T-helper 1 cell treated with Interleukin-12 subunit alpha and Interleukin-12 subunit beta and Interleukin-4 antibody, amounts not matched to agents 30 ng/mL and 1 ng/mL, for 36 hours (primary cell): ENCODE data around the gene OPA1. TPM values are rescaled to one million over a fixed set of nuclear protein-coding genes. Genes with fewer than 3 reads are reported as not detected.
"Not testable (repeated sequence)": the region's sequence is repeated elsewhere in the genome, so short reads cannot be mapped to it uniquely, and the experiment has no call there.

Source experiments
- intact Hi-C: fragments of 100-400 bp; cut with micrococcal nuclease; formaldehyde crosslinking; loops from one replicate; pipeline ENCODE4 v1.15.1; 2024
- total RNA-seq: library from RNA; stranded (reverse); gene quantifications from 2 replicates; pipeline ENCODE4 v1.2.3, GENCODE V29; 2022

The OPA1 gene
- total RNA-seq, 1 donor from 2014 or later: 64.7 TPM

GRCh38 chr3:193589616-193590015 lies 3.4 kb upstream of the OPA1 start:
- intact Hi-C loops: loop anchor here (5.0 kb wide), 3 partner anchors 672 to 728 kb away; partner anchors contain the start of gene MB21D2

- intact Hi-C loops: loop anchor here (5.0 kb wide), 3 partner anchors 673 to 727 kb away; partner anchors contain the start of gene MB21D2
These were observed 2.7 kb upstream of the OPA1 start for GRCh38 chr3:193590088-193590856.

DNA sequence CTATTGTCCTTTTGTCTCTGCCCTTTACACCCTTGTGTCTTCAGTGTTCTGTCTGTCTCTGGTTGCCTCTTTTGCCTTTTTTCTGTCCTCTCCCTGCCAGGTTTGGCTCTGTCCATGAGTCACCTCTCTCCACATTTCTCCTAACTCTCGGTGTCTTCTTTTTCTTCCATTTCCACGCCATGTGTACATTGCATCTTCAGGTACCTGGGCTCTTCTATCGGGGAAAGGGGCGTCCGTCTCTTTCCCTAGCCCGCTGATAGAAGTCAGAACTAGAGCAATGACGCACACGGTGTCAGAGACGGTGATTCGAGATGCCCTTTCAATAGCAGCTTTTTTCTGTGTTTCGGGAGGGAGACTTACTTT lies 641 bp downstream of the OPA1 start:
- intact Hi-C loops: loop anchor here (1.0 to 5.0 kb wide), 9 partner anchors 13 to 1079 kb away; partner anchors contain the start of genes GP5, LSG1 and MB21D2

DNA sequence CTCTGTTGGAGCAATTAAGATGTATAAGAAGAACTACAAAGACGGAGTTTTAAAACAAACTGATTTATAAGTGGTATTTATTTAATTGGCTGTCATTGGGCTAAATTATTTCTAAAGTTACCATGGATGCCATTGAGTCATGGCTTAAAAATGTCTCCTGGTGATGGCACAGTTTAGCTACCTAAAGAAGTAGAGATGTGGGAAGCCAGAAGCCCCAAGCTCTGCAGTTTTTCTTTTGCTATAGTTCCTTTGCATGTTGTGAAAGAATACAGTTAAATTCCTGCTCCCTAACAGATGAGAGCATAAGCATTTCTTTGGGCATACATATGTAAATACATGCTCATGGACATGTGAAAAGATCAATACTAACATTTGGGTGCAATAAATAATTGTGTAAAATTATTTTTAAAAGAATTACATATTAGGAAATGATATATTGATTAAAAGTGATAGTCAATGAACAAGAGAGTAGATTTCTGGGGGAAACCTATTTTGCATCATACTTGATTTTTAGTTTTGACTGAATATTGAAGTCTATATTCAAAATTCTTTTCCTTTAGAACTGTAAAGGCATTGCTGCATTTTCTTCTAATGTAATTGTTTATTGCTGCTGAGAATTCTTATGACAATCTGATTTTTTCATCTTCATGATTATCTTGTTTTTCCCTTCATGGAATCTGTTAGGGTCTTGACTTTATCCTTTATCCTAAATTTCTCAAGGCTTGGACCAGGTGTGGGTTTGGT lies 2.1 kb downstream of the OPA1 start:
- intact Hi-C loops: loop anchor here (5.0 kb wide), 3 partner anchors 678 to 722 kb away; partner anchors contain the start of gene MB21D2

GRCh38 chr3:193595939-193596487 lies 3.0 kb downstream of the OPA1 start:
- intact Hi-C loops: no loop called here

GRCh38 chr3:193598202-193598601 lies 5.2 kb downstream of the OPA1 start:
- intact Hi-C loops: no loop called here

DNA sequence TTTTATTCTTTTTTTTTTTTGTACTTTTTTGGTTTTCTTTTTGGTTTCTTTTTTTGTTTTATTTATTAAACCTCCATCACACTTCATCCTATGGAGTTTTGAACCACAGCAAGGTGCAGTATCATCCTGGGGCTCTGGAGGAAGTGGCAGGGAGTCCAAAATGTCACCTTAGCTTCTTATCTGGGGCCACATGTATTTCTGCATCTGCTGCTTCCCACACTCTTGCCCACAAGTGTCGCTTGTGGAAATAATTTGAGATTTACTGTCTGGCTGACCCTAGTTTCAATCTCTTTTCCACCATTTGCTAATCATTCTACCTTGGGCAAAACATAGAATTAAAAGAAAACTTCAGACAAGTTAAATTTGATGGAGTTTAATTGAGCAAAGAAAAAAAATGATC lies 6.4 kb downstream of the OPA1 start:
- intact Hi-C loops: no loop called here

DNA sequence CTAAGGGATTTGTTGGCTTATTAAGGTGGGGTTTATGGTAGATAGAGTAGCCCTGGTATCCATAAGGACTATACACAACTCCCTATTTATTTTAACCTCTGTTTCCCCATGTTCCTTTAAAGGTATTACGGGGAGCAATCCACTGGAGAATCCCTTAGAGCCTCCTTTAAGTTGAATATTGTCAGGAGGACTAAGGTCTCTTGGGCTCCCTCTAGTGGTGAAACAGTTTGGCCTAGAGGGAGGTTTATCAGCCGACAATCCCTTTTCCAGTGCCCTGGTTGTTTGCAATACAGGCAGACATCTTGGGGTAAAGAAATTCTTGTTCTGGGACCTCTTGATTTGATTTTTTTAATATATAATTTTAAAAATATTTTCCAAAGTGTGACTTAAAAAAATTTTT lies 12.9 kb downstream of the OPA1 start:
- intact Hi-C loops: loop anchor here (1.0 kb wide), 2 partner anchors 13 to 709 kb away; partner anchors contain the start of gene OPA1

DNA sequence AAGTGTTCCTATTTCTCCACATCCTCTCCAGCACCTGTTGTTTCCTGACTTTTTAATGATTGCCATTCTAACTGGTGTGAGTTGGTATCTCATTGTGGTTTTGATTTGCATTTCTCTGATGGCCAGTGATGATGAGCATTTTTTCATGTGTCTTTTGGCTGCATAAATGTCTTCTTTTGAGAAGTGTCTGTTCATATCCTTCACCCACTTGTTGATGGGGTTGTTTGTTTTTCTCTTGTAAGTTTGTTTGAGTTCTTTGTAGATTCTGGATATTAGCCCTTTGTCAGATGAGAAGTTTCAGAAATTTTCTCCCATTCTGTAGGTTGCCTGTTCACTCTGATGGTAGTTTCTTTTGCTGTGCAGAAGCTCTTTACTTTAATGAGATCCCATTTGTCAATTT lies 13.9 kb downstream of the OPA1 start:
- intact Hi-C loops: loop anchor here (1.0 kb wide), 2 partner anchors 14 to 708 kb away; partner anchors contain the start of gene OPA1

DNA sequence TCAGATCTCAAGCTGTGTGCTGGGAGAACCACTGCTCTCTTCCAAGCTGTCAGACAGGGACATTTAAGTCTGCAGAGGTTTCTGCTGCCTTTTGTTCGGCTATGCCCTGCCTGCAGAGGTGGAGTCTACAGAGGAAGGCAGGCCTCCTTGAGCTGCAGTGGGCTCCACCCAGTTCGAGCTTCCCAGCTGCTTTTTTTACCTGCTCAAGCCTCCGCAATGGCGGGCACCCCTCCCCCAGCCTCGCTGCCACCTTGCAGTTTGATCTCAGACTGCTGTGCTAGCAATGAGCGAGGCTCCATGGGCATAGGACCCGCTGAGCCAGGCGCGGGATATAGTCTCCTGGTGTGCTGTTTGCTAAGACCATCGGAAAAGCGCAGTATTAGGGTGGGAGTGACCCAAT lies 17.5 kb downstream of the OPA1 start:
- intact Hi-C loops: not testable (repeated sequence)

GRCh38 chr3:193614430-193614829 lies 21.4 kb downstream of the OPA1 start:
- intact Hi-C loops: no loop called here

DNA sequence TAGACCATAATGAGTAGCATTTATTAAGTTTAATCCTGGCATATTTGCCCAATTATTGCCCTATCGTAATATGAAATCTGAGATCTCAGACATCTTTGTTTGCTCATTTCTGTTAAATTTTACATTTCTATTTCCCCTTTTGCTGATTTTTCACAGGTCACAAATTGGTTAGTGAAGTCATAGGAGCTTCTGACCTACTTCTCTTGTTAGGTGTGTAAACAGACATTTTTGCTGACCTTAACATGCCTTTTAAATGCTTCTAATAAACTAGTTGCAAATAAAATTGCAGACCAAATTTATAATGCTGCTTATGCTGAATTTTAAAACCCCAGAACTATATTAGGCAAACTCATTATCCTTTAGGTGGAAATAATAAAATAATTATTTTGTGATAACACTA lies 24.6 kb downstream of the OPA1 start:
- intact Hi-C loops: no loop called here

DNA sequence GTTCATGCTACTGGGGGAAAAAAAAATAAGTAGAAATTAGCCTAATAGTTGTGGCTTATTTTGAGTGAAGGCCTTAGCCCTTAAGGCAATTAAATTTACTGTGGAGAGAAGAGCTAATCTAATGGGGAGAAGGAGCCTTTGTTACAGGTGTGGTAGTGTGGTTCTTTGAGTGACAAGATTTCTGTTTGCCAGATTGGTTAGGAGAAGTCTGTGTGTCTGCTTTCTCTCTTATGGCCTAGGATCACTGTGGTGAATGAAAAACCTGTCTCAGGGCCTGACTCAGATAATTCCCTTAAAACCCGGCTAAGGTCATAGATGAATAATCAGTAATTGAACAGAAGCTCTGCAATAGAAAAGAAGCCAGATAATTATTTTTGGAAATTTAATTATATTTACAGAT lies 27.0 kb downstream of the OPA1 start:
- intact Hi-C loops: loop anchor here (2.0 kb wide), 1 partner anchor 27 kb away; the partner anchor contains the start of gene OPA1

DNA sequence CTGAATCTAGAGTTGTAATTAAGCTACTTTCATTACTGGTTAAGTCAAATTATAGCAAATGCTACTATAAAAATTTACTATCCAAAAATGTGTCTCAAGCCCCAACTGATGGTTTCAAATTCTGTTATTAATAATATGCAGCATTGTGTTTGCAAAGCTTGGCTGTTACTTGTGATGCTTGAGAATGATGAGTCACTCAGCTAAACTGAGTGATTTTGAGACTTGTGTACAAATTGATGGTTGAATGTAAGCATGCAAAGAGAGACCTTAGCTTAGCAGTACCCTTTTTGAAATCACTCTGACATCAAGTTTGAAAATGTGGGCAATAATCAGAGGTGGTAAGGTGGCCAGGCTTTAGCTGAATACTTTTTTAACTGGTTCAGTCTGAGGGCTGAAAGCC lies 27.6 kb downstream of the OPA1 start:
- intact Hi-C loops: loop anchor here (2.0 kb wide), 1 partner anchor 28 kb away; the partner anchor contains the start of gene OPA1

DNA sequence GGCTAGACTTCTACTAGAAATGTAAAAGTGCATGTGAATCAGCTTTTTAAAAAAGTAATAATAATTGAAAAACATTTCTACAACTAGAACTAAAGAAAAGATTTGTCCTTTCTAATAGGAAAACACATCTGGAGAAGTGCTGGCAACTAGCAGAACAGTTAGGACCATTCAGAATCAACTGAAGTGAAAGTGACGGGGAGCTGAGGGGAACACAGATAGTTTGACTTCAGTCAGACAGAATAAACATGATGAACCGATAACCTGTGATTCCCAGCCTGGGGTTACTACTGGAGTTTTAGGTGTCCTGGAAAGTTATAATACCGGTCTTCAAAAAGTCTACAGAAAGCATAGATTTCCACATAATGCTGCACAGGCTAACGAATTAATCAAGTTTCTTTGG lies 28.1 kb downstream of the OPA1 start:
- intact Hi-C loops: loop anchor here (2.0 kb wide), 1 partner anchor 28 kb away; the partner anchor contains the start of gene OPA1

GRCh38 chr3:193630005-193630404 lies 37.0 kb downstream of the OPA1 start:
- intact Hi-C loops: no loop called here

DNA sequence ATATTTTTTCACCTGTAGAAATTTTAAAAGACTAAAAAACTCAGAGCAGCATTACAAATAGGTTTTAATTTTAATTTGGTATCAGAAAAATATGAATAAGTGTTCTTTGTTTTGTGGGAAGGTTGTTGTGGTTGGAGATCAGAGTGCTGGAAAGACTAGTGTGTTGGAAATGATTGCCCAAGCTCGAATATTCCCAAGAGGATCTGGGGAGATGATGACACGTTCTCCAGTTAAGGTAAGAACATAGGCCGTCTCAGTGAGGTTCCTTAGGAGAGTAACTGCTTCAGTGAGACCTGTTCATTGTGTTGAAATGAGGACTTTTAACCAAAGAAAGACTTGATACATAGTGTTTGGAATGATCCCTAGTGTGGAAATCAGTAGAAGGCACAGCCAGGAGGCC lies 44.8 kb downstream of the OPA1 start:
- intact Hi-C loops: no loop called here

DNA sequence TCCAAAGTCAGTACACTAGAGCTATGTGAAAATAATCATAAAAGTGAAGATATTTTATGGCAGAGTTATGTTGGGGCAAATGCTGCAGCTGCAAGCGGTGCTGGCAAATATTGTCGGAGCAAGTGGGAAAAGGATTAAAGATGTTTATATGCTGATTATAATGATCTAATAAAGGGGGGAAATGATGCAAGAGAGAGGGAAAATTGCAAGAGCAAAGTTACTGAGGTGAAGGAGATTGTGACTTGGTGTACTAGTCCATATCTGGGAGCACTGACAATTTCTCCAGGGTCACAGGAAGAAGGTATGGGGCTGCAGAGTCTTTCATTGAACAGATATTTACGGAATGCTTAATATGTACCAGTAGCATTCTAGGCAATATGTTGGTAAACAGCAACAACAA lies 45.8 kb downstream of the OPA1 start:
- intact Hi-C loops: no loop called here

GRCh38 chr3:193640165-193640715 lies 47.2 kb downstream of the OPA1 start:
- intact Hi-C loops: no loop called here

- intact Hi-C loops: no loop called here
These were observed 47.9 kb downstream of the OPA1 start for GRCh38 chr3:193640728-193641439.

- intact Hi-C loops: no loop called here
These were observed 48.4 kb downstream of the OPA1 start for GRCh38 chr3:193641440-193641775.
